Lung microvascular endothelial cell (primary cell): Measurements from ENCODE around the gene BCL7A. TPM values are rescaled to one million over a fixed set of nuclear protein-coding genes. Genes with fewer than 3 reads are reported as not detected.

ENCODE experiments used
- DNase-seq, 2 donors: peaks; one replicate each; pipeline versions ENCODE4 v3.0.0 to v3.0.0-alpha.2; 2010; ENCODE audit warnings: low read depth in 2 of 2
- total RNA-seq: library from RNA; depleted of rRNA; stranded (reverse); fragments of >200 nt; gene quantifications from 2 replicates; pipeline ENCODE4 v1.2.1, GENCODE V29; 2014

BCL7A gene
- total RNA-seq, 1 donor from 2014 or later, result 6.3 TPM

DNA sequence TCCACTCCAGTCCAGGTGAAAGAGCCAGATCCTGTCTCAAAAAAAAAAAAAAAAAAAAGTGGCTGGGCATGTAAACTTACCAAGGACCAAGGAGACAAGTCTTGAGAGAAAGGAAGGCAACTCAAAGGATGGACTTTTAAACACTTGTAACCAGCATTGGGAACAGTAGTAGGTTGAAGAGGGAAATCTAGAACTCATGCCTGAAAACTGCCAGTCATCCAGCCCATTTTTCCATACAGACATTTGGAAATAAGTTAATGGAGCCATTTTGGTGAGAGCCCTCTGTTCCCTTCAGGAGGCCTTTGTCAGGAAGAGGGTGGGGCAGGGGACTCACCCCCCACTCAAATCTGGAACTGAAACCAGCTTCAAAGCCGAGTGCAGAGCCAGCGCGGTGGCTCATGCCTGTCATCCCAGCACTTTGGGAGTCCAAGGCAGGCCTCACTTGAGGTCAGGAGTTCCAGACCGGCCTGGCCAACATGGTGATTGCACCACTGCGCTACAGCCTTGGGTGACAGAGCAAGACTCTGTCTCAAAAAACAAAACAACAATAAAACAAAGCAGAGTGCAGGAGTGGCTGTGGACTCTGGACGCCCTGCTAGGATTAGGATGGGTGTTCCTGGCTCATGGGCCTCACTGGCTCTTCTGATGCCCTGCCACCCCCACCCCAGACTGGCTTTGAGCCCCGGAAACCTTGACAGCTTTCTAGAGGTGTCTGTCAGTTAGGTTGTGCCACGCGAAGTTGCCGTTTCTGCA, 55.2 kb downstream of the BCL7A start:
- DNase-seq, result no peak

DNA sequence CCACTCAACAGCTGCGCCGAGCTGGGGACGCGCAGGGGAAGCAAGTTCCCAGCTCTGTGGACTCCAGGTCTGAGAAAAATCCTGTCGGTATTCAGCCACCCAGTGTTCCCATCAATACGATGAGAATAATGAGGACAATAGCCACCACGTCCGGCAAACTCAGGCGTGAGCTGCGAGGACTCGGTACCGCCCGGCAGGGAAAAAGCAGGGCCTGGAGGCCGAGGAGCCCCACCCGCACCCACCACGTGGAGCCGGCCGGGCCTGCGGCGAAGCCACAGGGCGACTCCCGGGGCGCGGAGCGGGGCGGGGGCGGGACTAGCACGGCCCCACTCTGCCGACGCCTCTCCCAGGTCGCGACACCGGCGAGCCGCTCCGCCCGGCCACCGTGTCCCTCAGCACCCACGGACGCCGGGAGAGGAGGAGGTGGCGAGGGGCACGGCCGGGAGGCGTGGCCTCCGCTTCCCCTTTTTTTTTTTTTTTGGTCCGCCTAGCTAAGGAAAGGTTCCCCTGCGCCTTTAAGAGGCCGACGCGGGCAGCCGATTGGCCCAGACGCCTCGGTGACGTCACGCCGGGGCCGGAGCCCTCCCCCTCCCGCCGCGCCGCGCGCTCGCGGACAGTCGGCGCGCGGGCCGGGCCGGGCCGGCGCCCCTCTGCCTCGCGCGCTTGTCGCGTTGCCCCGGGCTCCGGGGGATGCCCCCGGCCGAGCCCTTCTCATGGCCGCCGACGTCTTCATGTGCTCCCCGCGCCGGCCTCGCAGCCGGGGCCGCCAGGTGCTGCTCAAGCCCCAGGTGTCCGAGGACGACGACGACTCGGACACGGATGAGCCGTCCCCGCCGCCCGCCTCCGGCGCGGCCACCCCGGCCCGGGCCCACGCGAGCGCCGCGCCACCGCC, 56.7 kb downstream of the BCL7A start, which contains the start of gene MLXIP:
MLXIP (plus strand) TSS at position 616 of the 892 bp plus-strand sequence; CDS start at position 714, 98 bp downstream.
- DNase-seq, result peak; percentile 93 to 96

DNA sequence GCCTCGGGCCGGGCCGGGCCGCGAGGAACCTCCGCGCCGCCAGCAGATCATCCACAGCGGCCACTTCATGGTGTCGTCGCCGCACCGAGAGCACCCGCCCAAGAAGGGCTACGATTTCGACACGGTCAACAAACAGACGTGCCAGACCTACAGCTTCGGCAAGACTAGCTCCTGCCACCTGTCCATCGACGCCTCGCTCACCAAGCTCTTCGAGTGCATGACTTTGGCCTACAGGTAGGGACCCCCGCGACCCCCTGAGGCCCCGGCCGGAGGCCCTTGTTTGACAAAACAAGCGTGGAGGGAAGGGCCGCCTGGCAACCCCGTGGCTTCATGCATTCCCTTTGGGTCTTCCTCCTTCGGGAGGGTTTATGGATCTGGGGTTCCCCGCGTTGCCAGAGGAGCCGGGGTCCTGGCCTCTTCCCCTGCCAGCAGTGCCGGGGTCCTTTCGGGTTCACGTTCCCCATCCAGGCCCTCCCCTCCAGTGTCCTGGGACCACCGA, 57.4 kb downstream of the BCL7A start:
- peak; percentile 38 to 41 for DNase-seq

DNA sequence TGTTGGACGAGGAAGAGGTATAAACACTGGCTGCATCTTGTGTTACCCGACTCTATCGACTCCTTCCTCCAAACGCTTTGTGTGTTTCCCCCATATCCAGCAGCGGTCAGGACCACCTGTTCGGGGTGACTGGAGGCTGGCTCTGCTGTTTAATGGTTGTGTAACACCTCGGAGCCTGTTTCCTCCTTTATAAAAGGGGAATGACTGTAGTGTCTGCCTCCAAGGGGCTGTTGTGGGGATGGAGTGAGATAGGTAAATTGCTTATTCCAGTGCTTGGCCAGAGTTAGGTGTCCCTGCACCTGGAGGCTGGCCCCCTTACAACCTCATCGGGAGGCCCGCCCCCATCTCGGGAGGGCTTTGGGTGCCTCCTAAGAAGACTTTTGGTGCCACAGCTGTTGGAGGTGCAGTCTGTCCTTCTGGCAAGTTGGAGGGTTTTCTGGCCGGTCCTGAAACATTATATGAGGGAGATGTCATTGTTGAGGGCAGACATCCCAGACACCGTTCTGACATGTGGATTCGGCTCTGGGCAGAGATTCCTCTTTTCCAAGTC, 57.9 kb downstream of the BCL7A start:
- peak in 1 of 2 donors; percentile 30 for DNase-seq

DNA sequence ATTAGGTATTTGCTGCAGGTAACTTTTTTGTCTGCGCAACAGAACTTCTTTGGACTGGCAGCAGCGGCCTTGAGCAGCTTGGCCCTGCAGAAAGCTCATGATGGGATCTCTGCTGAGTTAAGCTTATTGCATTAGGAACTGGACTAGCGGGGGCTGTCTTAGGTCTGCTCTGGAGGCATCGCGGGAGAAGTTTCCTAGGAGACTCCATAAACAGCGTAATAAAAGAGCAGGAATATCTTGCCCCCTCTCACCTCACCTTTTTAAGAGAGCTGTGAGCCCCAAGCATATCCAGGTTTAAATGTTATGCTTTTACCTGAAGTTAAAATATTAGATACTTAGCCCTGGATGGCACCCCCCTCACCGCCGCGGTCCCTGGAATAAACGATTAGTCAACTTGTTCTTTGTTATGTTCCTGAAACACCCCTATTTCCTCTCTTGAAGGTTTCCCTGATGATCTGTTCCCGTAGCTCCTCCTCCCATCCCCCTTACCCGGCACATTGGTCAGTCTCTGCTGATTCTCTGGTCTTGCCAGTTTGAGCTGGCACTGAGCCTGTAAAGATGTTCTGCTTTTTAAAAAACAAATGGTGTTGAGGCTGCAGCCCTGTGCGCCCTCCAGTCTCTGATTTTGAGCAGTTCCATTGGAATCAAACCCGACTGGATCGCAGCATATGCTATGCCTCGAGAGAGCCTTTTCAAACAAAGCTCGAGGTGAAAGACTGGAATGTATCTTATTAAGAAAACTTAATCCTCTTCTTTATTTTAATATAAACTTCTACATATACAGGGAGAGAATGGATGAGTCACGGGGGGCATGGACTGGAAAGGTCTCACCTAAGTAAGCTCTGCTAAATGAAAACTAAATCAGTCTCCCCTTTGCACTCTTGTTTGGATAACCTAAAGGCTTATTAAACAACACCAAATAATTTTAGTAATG, 58.7 kb downstream of the BCL7A start:
- peak; percentile 77 to 92 for DNase-seq

DNA sequence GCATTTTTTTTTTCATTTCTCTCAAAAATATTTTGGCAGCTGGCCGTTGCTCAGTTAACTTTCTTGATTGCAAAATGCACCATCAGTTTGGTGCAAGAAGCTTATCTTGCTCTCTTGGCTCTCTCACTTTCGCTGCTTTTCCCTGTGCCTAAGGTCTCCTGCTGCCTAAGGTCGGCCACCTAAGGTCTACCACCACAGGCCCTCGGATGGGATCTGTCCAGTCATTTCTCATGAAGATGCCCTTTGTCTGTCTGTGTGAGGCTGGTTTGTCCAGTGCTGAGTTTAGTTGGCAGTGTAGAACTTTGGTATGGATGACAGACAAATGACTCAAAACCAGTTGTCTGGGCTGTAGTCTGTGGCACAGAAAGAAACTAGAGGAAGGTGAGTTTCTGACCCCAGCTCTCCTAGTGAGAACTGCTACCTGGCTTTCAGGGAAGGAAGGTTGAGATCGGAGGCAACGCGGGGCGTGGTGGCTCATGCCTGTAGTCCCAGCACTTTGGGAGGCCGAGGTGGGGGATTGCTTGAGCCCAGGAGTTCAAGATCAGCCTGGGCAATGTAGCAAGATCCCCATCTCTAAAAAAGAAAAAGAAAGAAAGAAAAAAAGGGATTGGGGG, 59.5 kb downstream of the BCL7A start:
- peak in 1 of 2 donors; percentile 40 for DNase-seq

DNA sequence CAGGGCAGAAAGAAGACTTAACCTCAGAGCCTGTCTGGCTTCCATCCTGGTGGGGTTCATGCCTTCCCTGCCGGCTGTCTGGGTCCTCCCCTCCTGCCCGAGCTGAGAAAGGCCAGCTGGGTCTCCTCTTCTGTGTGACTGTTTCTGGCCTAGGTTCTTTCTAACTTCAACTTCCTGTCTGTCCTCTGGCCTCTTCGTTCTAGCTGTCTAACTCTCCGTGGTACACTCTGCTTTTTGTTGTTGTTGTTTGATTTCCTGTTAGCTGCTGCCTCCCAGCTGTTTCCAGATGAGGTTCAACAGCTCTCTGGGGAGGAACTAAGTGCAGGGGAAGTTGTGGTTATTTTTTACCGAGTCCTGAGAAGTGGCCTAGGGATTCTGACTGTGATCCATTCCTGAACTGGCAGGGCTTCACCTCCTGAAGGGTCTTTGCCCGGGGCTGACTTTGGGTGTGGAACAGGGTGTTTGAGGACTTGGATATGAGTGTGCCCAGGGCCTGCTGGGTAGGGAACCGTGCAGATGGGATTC, 60.1 kb downstream of the BCL7A start:
- DNase-seq, result peak; percentile 36 to 64

DNA sequence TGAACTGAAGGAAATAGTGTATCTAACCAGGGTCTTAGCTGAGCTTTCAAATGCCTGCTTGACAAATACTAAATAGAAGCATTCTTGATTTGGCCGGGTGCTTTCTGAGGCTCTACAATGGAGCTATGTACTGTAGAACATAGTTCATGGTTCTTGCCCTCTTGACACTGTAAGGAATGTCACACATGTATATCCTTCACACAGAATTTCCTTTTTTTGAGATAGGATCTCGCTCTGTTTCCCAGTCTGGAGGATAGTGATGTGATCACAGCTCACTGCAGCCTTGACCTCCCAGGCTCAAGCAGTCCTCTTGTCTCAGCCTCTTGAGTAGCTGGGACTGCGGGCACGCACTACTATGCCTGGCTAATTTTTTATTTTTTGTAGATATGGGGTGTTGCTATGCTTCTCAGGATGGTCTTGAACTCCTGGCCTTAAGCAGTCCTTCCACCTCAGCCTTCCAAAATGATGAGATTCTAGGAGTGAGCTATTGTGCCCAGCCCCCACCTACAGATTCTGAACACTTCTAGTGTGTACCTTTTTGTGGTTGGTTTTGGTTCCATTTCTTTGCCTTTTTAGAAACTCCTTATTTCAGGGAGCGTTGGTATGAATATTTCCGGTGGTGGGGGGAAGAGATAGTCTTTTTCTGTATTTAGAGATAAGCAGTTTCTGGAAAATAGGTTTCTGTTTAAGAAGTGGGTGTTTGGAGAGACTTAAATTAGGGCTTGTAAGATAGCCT, 61.1 kb downstream of the BCL7A start:
- DNase-seq, result no peak

DNA sequence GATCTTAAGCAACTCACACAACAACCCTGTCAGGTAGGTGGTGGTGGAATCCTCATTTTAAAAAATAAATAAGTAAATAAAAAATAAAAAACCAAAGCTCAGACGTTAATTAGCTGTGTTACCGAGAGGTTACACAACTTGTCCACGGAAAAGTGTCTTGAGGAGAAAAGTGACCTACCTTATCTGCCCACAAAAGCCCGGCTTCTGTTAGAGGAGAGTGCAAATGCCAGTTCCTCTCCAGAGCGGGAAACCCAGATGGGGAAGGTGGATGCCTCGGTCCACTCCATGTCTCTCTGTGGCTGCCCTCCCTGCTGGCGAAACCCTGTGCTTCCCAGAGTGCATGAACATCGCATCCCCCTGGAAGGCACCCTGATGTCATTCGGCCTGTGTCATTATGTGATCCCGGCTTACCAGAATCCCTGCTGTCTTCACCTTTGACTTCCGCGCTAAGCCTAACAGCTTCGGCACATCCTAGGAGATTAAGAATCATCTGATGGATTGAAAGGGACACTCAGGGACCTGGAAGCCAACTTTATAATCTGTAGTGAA, 63.2 kb downstream of the BCL7A start:
- DNase-seq, result no peak

DNA sequence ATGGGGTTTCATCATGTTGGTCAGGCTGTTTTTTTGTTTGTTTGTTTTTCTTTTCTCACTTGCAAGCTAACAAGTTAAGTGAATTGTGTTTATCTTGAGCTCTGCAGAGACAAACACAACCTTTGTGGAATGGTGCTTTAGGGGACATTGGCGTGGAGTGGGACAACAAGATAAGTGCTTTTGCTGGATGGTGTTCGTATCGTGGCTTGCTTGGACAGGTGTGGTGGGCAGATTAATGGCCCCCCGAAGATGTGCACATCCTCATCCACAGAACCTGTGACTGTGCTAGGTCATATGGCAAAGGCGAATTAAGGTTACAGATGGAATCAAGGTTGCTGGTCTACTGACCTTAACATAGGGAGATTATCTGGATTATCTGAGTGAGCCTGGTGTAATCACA, 63.9 kb downstream of the BCL7A start:
- no peak for DNase-seq

DNA sequence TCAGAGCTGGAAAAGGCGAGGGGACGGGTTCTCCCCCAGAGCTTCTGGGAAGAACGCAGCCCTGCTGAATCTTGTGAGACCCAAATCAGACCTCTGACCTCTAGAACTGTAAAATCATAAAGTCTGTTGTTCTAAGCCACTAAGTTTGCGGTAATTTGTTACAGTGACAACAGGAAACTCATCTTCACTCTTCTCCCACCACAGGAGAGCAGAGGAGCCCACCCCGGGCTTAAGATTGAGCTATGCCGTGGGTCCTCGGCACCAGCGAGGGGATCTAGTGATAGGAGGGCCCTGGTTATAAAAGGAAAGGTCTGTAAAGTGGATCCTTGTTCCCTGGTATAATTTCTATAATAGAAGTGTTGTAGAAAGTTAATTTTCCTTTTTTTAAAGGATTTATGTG, 64.4 kb downstream of the BCL7A start:
- no peak for DNase-seq

DNA sequence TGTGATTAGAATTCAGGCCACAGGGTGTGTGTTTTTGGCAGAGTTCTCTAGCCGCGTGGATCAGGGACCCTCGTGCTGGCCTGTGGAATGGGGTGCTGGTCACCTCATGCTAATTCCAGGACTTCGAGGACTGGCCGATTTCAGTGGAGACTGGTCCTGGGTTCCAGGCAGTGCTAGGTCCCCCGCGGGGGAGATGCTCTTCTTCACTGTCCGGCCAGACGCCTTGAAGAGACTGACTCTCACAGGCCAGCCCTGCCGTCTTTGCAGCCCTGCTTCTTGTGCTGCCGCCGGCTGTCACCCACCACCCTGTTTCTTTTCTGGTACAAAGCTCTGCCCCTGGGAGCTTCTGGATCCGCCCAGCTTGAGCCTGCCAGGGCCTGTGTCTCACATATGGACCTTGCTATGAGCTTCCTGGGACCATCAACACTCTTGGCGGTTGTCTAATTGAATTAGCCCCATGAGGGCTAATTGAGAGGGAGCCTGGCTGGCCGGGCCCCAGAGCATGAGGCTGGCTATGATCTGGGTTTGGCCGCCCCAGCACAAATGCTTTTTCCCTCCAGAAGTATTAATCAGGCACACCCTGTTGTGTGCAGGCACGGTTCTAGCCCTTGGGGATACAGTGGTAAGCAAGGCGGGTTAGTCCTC, 65.1 kb downstream of the BCL7A start:
- DNase-seq, result no peak

DNA sequence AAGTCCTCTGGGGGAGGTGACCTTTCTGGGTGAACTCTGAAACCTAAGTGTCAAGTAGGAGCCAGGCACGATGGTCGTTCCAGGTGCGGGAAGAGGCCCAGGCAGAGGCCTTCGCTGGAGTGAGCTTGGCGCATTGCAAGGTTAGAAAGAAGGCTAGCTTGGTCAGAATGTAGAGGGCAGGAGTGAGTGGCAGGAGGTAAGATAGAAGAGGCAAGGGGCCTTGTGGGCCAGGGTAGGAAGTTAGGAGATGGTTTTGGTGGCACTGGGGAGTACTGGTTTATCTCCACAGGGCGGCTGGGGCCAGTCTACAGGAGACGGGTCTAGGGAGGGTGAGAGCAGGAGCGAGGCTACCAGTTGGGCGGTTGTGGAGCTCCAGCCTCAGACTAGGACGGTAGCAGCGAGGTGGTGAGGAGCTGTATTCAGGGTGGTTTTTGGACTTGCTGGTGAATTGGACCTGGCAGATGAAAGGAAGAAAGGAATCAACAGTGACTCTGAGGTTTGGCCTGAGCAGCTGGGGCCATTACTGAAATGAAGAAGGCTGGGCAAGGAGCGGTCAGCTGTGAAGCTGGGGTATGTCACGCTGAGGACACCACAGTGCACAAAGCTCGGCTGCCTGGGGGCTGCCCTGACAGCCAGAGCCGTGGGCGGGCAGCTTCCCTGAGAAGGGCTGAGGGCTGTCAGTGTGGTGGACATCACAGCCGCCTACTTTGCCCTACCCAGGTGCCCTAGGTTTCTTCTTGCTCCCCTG, 65.9 kb downstream of the BCL7A start:
- no peak for DNase-seq

DNA sequence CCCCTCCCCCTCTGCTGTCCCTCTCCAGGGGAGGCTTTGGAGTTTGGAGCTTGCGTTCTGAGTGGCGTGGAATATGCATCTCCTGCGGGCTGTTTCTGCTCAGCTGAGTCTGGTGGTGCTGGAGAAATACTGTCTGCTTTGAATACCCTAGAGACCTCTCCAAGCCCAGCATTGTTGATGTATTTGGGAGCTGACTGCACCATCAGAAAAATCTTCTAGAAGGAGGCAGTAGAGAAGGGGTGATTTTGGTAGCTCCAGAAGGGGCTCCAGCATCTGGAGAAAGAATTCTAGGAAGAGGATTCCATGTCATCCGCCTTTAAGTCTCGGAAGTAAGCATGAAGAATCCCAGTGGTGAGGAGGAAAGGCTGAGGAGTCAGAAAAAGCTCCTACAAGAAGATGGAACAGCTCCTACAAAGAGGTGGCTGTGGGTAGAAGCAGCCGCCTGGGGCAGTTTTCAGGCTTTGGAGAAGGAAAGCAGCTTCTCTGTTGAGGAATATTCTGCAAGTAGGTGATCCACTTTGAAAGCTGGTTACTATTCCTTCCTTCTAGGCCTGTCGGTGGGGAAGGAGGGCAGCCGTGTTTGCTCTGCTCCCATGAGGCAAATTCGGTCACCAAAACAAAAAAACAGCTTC, 66.6 kb downstream of the BCL7A start:
- DNase-seq, result no peak

DNA sequence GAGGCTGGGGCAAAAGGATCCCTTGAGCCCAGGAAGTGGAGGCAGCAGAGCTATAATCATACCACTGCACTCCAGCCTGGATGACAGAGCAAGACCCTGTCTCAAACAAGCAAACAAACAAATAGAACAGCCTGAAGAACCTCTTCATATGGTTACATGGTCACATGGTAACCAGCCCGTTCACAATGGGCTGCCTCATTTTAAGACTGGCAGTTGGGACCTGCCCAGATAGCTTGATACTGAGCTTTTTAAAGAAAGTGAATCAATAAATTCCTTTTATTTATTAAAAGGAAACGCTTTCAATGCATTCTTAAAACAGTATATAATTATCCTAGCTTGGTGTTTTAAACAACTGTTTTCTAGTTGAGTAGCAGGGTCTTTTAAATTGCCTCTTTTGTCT, 67.4 kb downstream of the BCL7A start:
- DNase-seq, result no peak

DNA sequence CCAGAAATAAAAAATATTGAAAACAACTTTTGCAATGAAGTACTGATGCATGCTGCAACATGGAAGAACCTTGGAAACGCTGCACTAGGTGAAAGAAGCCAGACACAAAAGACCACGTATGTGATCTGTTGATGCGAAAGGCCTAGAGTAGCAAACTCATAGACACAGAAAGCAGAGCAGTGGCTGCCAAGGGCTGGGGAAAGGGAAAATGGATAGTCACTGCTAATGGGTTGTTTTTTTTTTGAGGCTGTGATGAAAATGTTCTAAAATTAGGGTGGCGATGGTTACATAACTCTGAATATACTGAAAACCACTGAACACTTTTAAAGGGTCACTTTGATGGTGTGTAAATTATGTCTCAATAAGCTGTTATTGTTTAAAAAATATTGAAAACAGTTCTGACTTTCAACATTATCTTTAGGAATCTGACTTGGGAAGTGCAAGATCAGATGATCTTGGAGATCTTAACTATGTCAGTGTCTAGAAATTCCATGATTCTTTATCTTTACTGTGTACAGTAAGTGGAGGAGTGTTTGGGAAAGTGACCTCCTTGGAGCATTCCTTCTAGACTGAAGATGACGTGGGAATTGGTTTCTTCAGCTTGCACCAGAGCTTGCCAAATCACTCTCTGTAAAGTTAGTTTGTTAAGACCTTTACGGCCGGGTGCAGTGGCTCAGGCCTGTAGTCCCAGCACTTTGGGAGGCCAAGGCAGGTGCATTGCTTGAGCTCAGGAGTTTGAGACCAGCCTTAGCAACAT, 69.3 kb downstream of the BCL7A start:
- DNase-seq, result no peak
